MCF 10A (cell line): ENCODE measurements around the gene GGTLC1. TPM values are rescaled to one million over a fixed set of nuclear protein-coding genes. Genes with fewer than 3 reads are reported as not detected.

Experiments used
- BruUV-seq: library from RNA; stranded (reverse); fragments of 400-500 nt; replicated peaks from 2 replicates; lab custom pipeline; 2021; lab: Mats Ljungman, UMichigan
- CTCF ChIA-PET: fragments of 300-600 bp; sonication (Branson Sonifier 250); formaldehyde crosslinking; extraction: SDS; loops from one replicate; lab custom pipeline; 2021; ENCODE audit warnings: antibody characterized with exemption, inconsistent platforms; lab: Yijun Ruan, JAX
- POLR2A ChIA-PET: fragments of 300-600, 350-650 bp; sonication (Branson Sonifier 250); formaldehyde crosslinking; extraction: SDS; loops from one replicate; lab custom pipeline; 2020; ENCODE audit warnings: antibody characterized with exemption, inconsistent platforms; lab: Yijun Ruan, JAX
- DNase-seq: peaks from one replicate; pipeline ENCODE4 v3.0.0-alpha.2; 2018; ENCODE audit not compliant: unreplicated experiment
- H3K27ac Mint-ChIP-seq: one replicate; pipeline ENCODE4 v1.8.0; 2022; ENCODE audit warnings: mild to moderate bottlenecking, low read depth, mixed read lengths; ENCODE audit not compliant: unreplicated experiment
- H3K27me3 Mint-ChIP-seq: one replicate; pipeline ENCODE4 v1.8.0; 2022; ENCODE audit warnings: mixed read lengths; ENCODE audit not compliant: insufficient read depth, unreplicated experiment
- H3K36me3 Mint-ChIP-seq: one replicate; pipeline ENCODE4 v1.8.0; 2022; ENCODE audit warnings: mild to moderate bottlenecking, moderate library complexity, mixed read lengths; ENCODE audit not compliant: insufficient read depth, unreplicated experiment
- H3K4me1 Mint-ChIP-seq: one replicate; pipeline ENCODE4 v1.8.0; 2022; ENCODE audit warnings: mixed read lengths; ENCODE audit not compliant: insufficient read depth, unreplicated experiment
- H3K4me3 Mint-ChIP-seq: one replicate; pipeline ENCODE4 v1.8.0; 2022; ENCODE audit warnings: mild to moderate bottlenecking, moderate library complexity, mixed read lengths; ENCODE audit not compliant: unreplicated experiment
- H3K9me3 Mint-ChIP-seq: one replicate; pipeline ENCODE4 v1.8.0; 2022; ENCODE audit warnings: mixed read lengths; ENCODE audit not compliant: unreplicated experiment
- CTCF ChIP-seq: fragments of 200-600 bp; IDR thresholded peaks from one replicate; pipeline ENCODE4 v1.8.0; 2022; ENCODE audit warnings: antibody characterized with exemption, mild to moderate bottlenecking; ENCODE audit not compliant: unreplicated experiment
- intact Hi-C: fragments of 100-400 bp; cut with micrococcal nuclease; formaldehyde crosslinking; loops from 2 replicates; pipeline ENCODE4 v1.14.1; 2022
- total RNA-seq: library from RNA; stranded (reverse); gene quantifications from 2 replicates; pipeline ENCODE4 v1.2.3, GENCODE V29; 2022

The GGTLC1 gene
- total RNA-seq, 1 experiment from 2014 or later, result not detected

- Mint-ChIP-seq H3K4me1 (no peaks in the 10 kb centered on the region), H3K4me3 (no peak overlapping the region), H3K27ac (no peak overlapping the region), H3K36me3 (peaks cover 7% of the 10 kb centered on the region), H3K27me3 (no peaks in the 10 kb centered on the region), H3K9me3 (peaks cover 23% of the 10 kb centered on the region)
- ChIA-PET CTCF (no interaction called here), POLR2A (no interaction called here)
- no peak for DNase-seq
- TF ChIP-seq CTCF, result no peak
- intact Hi-C loops, result no loop called here
- BruUV-seq, result no TSS peak
Observed at GRCh38 chr20:24032400-24032898, 43.9 kb upstream of the GGTLC1 start.

GRCh38 chr20:24027229-24027628 lies 38.6 kb upstream of the GGTLC1 start:
- ChIA-PET POLR2A (no interaction called here), CTCF (interaction anchor here (1.2 kb wide), 1 partner anchor 31 kb away, joined by 4 read pairs; no protein-coding TSS in a partner anchor)
- no peaks in the 10 kb centered on the region for H3K27me3 Mint-ChIP-seq
- H3K36me3 Mint-ChIP-seq, result peaks cover 7% of the 10 kb centered on the region
- no peak for TF ChIP-seq CTCF
- no peaks in the 10 kb centered on the region for H3K4me1 Mint-ChIP-seq
- no TSS peak for BruUV-seq
- no peak overlapping the region for H3K4me3 Mint-ChIP-seq
- H3K27ac Mint-ChIP-seq, result no peak overlapping the region
- peaks cover 8% of the 10 kb centered on the region for H3K9me3 Mint-ChIP-seq
- intact Hi-C loops, result no loop called here
- no peak for DNase-seq

- no TSS peak for BruUV-seq
- intact Hi-C loops, result no loop called here
- CTCF ChIA-PET, result interaction anchor here (0.5 to 1.0 kb wide), 3 partner anchors 23 to 237 kb away, joined by 3 read pairs; no protein-coding TSS in a partner anchor
- H3K9me3 Mint-ChIP-seq, result peaks cover 8% of the 10 kb centered on the region
- no peak for TF ChIP-seq CTCF
- no peaks in the 10 kb centered on the region for H3K36me3 Mint-ChIP-seq
- no peak for DNase-seq
- H3K27ac Mint-ChIP-seq, result no peak overlapping the region
- H3K27me3 Mint-ChIP-seq, result no peaks in the 10 kb centered on the region
- POLR2A ChIA-PET, result no interaction called here
- no peak overlapping the region for H3K4me3 Mint-ChIP-seq
- no peaks in the 10 kb centered on the region for H3K4me1 Mint-ChIP-seq
Observed at GRCh38 chr20:24022621-24023180, 34.1 kb upstream of the GGTLC1 start.

- H3K4me3 Mint-ChIP-seq, result no peak overlapping the region
- POLR2A ChIA-PET, result no interaction called here
- TF ChIP-seq CTCF, result no peak
- H3K9me3 Mint-ChIP-seq, result peaks cover 28% of the 10 kb centered on the region
- DNase-seq, result no peak
- no TSS peak for BruUV-seq
- intact Hi-C loops, result no loop called here
- no peaks in the 10 kb centered on the region for H3K36me3 Mint-ChIP-seq
- CTCF ChIA-PET, result no interaction called here
- no peaks in the 10 kb centered on the region for H3K4me1 Mint-ChIP-seq
- H3K27ac Mint-ChIP-seq, result no peak overlapping the region
- H3K27me3 Mint-ChIP-seq, result no peaks in the 10 kb centered on the region
Observed at GRCh38 chr20:24018796-24019195, 30.2 kb upstream of the GGTLC1 start.
